HG02938 (cell line): Measurements from ENCODE around the gene AGER.
"Not testable (repeated sequence)": the region's sequence is repeated elsewhere in the genome, so short reads cannot be mapped to it uniquely, and the experiment has no call there.

Source experiments
- ATAC-seq: cut with Tn5 transposase; IDR thresholded peaks from one replicate; pipeline ENCODE4 v1.9.1; 2021; ENCODE audit warnings: mild to moderate bottlenecking, moderate library complexity; ENCODE audit not compliant: unreplicated experiment

The AGER gene

DNA sequence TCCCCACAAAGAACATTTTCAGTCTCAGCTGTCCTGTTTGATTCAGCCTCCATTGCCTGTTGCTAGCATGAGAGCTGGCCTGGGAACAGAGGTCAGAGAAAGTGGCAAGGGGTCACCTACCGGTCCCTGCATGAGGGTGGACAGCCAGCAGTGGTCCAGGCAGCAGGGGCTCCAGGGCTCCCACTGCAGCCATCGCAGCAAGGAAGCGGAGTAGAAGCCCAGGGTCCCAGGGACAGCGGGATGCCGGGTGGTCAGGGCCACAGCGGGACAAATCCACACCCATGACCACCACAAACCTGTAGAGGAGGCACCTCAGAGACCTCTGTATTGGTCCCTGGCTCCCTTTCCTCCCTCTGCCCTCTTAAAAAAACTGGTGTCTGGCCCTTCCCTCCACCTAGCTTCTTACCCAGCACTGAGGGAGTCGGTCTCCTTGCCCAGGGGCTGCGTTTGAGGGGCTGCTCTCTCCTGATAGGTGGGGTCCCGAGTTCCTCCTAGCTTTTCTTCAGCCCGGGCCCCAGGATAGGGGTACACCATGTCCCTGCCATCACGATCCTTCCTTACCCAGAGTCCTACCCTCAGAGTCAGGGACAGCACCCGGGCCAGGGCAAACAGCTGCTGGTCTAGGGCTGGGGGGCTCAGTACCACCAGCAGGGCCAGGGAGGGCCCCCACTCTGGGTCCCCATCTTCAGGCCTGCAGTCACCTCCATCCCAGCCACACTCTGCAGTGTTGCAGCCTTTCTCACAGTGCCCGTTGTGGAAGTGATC, 16.8 kb upstream of the AGER start:
- ATAC-seq: no peak

DNA sequence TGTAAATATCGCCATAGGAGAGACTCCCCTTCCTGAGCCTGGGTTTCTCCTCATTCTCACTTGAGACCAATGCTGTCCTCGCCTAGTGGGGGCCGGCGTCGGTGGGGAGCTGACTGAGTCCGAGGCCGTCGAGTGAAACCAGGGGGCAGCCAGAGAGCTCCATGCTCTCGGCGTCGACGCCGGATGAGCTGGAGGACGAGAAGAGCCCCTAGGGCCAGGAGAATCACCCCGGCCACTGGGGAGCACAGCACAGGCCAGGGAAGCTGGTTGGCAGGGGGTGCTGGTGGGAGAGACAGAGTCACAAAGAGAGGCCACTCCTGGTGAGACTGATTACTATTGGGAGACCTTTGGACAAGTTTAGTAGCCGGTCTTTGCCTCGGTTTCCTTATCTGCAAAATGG, 14.8 kb upstream of the AGER start:
- ATAC-seq: no peak

DNA sequence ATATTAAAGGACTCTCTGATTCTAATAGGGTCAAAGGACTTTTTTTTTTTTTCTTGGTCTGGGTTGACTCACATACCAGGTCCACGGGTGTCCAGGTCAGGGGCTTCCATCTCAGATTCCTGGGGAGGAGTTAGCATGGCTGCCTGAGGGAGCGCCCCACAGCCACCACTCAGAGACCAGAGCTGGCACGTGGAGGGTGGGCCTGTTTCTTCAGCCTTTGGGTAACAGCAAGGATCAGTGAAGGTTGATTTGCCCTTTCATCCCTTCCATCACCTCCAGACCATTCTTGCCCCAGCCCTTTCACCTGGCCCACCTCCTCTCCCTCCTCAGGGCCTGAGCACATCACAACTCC, 14.3 kb upstream of the AGER start:
- no peak for ATAC-seq

- no peak for ATAC-seq
These were observed 12.9 kb upstream of the AGER start for GRCh38 chr6:32196682-32197616.

GRCh38 chr6:32195902-32196681, 12.0 kb upstream of the AGER start:
- peak; percentile 70 for ATAC-seq

- ATAC-seq: peak; percentile 66
These were observed 11.5 kb upstream of the AGER start for GRCh38 chr6:32195652-32195901.

GRCh38 chr6:32194825-32195651, 11.0 kb upstream of the AGER start:
- no peak for ATAC-seq

DNA sequence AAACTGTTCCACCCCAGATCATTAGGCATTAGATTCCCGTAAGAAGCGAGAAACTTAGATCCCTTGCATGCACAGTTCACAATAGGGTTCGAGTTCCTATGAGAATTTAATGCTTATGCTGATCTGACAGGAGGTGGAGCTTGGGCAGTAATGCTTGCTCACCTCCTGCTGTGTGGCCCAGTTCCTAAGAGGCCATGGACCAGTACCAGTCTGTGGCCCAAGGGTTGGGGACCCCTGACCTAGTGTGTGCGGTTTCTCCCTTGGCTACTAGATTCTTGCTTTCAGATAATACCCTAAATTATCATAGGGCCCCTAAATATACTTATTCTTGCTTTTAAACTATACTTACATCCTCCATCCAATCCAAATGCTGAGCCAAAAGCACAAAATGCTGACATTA, 10.3 kb upstream of the AGER start:
- no peak for ATAC-seq

- ATAC-seq: not testable (repeated sequence)
These were observed 9.0 kb upstream of the AGER start for GRCh38 chr6:32193096-32193495.

DNA sequence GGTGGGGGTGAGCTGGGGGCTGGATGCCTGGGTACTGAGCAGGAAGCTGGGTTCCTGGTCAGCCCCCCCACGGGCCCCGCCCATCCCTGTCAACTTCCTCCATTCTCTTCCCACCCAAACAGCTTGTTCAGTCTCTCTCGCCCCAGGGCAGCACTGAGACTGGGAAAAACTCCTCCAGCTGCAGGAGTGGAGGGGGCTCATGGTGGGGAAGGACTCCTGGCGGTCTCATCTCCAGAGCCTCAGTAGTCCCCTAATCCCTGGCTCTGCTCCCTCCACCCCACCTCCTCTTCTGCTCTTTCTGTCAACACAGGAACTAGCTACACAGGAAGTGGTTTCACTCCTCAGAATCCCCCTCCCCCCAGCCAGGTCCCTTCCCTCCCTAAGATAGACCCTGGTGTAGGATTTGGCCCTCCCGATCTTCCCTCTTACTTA, 8.6 kb upstream of the AGER start, which contains the start of gene GPSM3:
Gene GPSM3 (minus strand): TSS at position 36 of the 432 bp plus-strand sequence. CDS start 130 bp downstream, outside the sequence.
- ATAC-seq: no peak

DNA sequence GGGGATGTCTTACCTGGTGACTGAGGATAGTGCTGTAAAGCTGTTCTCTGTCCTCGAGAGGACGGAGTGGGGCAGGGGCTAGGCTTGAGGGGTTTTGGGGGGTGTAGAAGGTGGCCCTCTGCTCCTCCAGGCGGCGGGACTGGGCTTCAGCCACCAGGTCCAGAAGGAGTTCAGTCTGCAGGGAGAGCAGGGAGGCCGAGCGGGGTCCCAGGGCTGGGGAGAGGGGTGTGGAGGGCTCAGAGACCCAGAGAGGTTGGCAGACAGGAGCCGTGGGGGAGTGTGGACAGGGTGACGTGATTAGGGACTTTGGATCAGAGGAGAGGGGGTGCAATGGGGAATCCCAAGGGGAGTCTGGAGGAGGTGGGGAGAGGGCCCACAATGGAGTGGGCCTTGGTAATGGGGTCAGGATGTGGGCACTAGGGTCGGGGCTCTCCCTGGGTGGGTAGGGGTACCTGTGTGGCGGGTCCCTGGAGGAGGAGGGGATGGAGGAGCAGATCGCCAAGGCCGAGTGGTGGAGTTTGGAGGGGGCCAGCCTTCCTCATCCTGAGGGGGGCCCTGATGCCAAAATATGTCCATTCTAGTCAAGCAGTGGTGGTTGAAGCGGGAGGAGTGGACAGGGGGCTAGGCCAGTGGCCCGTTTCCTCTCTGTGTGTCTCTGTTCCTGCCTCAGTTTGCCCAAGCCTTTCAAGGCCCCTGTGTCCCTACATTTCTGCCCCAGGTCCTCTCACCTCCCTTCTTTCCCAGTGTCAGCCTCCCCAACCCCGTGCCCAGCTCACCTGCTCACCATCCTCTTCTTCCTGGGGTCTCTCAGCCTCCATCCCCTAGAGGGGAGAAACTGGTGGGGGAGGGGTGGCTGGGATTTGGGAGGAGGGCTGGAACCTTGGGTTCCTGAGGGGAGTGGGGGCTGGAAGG, 7.9 kb upstream of the AGER start:
- ATAC-seq: no peak

DNA sequence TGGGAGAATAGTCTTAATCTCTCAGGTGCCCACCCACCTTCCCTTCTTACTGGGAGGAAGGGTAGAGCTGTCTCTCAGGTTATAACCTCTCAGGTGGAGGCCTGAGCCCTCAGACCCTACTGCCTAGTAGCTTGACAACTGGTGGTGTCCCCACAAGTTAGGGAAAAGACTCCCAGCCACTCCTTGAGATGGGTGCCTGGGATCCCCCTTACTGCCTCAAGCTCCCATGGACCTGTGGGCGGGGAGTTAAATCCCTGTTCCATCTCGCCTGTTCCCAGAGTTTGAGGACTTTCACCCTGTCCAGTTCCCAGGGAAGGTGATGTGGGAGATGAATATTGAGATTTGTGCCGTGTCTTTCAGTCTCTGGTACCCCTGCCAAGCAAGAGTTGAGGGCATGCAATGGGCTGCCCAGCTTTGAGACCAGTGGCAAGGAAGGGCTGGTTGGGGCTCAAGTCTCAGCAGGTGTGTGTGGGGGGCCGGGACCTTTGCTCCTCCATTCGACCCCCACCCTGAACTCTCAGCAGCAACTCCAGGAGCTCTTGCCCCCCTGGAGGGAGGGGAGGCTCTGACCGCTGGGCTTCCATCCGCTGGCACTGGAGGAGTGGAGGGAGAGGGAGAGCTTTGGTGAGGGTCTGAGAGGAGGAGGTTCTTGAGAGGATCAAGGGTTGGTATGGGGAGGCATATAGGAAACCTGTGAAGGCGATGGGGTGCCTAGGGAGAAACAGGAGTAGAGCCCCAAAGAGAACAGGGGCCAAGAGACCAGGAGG, 7.0 kb upstream of the AGER start:
- no peak for ATAC-seq

DNA sequence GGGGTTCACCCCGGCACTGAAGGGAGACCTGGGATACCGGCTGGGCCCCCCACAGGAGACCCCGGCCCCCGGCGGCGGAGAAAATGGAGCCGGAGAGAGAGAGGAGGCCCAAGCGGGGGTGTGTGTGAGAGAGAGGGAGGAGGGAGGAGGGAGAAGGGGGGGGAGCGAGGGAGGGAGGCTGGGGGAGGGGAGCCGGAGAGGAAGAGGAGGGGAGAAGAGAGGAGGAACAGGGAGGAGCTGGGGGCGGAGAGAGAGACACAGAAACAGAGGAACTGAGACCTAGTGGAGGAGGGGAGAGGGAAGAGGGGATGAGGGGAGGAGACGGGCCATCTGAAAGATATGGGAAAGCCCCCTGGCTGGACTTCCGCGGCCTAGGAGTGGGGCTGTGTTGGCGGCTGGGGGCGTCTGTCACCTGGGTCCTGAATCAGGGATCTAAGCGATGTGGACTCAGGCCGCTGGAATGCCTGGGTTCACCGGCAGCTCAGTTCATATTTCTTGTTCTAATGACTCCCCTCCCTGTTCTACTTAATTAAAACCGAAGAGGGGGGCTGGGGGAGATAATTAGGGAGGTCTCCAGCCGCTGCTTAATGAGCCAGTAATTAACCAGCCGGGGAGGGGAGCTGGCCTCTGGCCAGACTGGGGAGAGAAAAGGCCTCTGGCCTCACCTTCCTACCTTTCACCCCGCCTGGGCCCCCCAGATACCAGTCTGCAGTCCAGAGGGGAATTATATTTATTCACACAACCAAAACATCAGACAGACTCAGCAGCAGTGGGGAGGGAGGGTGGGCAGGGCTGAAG, 6.2 kb upstream of the AGER start, which contains the start of gene PBX2:
Gene PBX2 (minus strand): TSS at position 149 of the 798 bp plus-strand sequence. CDS start 287 bp downstream, outside the sequence.
- peak; percentile 60 for ATAC-seq

DNA sequence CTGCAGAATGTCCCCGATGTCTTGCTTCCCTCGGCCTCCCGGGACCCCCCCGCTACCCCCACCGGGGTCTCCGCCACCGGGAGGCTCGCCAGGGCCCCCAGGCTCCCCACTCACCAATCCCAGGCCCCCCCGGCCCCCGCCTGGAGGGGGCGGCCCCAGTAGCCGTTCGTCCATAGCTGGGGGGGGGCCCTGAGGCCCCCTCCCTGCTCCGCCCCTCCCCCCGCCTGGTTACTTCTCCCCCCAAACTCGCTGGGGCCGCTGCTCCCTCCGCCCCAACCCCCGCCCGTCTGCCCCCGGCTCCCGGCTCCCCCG, 5.6 kb upstream of the AGER start:
- ATAC-seq: no peak

GRCh38 chr6:32189069-32189741, 5.2 kb upstream of the AGER start:
- ATAC-seq: no peak

GRCh38 chr6:32188381-32189068, 4.5 kb upstream of the AGER start:
- ATAC-seq: no peak
